ENCODE measurements around the gene SDHB.

SDHB gene

GRCh38 chr1:17021896-17022295, 31.9 kb downstream of the SDHB start:
- Histone ChIP-seq H3K4me2 (ENCODE audit: low read length) (no peak overlapping the region), H3K9ac (ENCODE audit: low read depth, low read length) (no peak overlapping the region), H3K4me3 (ENCODE audit: low read length) (no peak overlapping the region), H3K4me1 (ENCODE audit: control insufficient read depth, insufficient read depth, low read length) (no peaks in the 10 kb centered on the region), H3K36me3 (ENCODE audit: insufficient read depth, low read length) (peaks cover 74% of the 10 kb centered on the region), H3K9me3 (replicated peaks; ENCODE audit: low read length) (no peaks in the 10 kb centered on the region), H3K27me3 (ENCODE audit: control insufficient read depth, insufficient read depth, low read length) (no peaks in the 10 kb centered on the region)

GRCh38 chr1:17020502-17020901, 33.3 kb downstream of the SDHB start:
- Histone ChIP-seq H3K36me3 (ENCODE audit: insufficient read depth, low read length) (peaks cover 63% of the 10 kb centered on the region), H3K27me3 (ENCODE audit: control insufficient read depth, insufficient read depth, low read length) (no peaks in the 10 kb centered on the region), H3K4me1 (ENCODE audit: control insufficient read depth, insufficient read depth, low read length) (peaks cover 7% of the 10 kb centered on the region), H3K9me3 (replicated peaks; ENCODE audit: low read length) (no peaks in the 10 kb centered on the region), H3K4me3 (ENCODE audit: low read length) (no peak overlapping the region), H3K4me2 (ENCODE audit: low read length) (no peak overlapping the region), H3K9ac (ENCODE audit: low read depth, low read length) (no peak overlapping the region)

- no peak overlapping the region for H3K9ac ChIP-seq (ENCODE audit: low read depth, low read length)
- no peak overlapping the region for H3K4me3 ChIP-seq (ENCODE audit: low read length)
- peaks cover 10% of the 10 kb centered on the region for H3K4me1 ChIP-seq (ENCODE audit: control insufficient read depth, insufficient read depth, low read length)
- H3K4me2 ChIP-seq (ENCODE audit: low read length), result no peak overlapping the region
- H3K9me3 ChIP-seq (replicated peaks; ENCODE audit: low read length), result no peaks in the 10 kb centered on the region
- no peaks in the 10 kb centered on the region for H3K27me3 ChIP-seq (ENCODE audit: control insufficient read depth, insufficient read depth, low read length)
- H3K36me3 ChIP-seq (ENCODE audit: insufficient read depth, low read length), result peaks cover 54% of the 10 kb centered on the region
These were observed 35.0 kb downstream of the SDHB start for GRCh38 chr1:17018849-17019248.

- H3K9ac ChIP-seq (ENCODE audit: low read depth, low read length), result no peak overlapping the region
- no peak overlapping the region for H3K4me2 ChIP-seq (ENCODE audit: low read length)
- H3K36me3 ChIP-seq (ENCODE audit: insufficient read depth, low read length), result peaks cover 40% of the 10 kb centered on the region
- no peak overlapping the region for H3K4me3 ChIP-seq (ENCODE audit: low read length)
- H3K4me1 ChIP-seq (ENCODE audit: control insufficient read depth, insufficient read depth, low read length), result peaks cover 21% of the 10 kb centered on the region
- H3K9me3 ChIP-seq (replicated peaks; ENCODE audit: low read length), result no peaks in the 10 kb centered on the region
- H3K27me3 ChIP-seq (ENCODE audit: control insufficient read depth, insufficient read depth, low read length), result no peaks in the 10 kb centered on the region
These were observed 36.4 kb downstream of the SDHB start for GRCh38 chr1:17017435-17017834.

- H3K9ac ChIP-seq (ENCODE audit: low read depth, low read length), result no peak overlapping the region
- no peaks in the 10 kb centered on the region for H3K27me3 ChIP-seq (ENCODE audit: control insufficient read depth, insufficient read depth, low read length)
- H3K36me3 ChIP-seq (ENCODE audit: insufficient read depth, low read length), result peaks cover 30% of the 10 kb centered on the region
- peak overlapping the region; percentile 22 for H3K4me2 ChIP-seq (ENCODE audit: low read length)
- H3K9me3 ChIP-seq (replicated peaks; ENCODE audit: low read length), result no peaks in the 10 kb centered on the region
- peaks cover 27% of the 10 kb centered on the region for H3K4me1 ChIP-seq (ENCODE audit: control insufficient read depth, insufficient read depth, low read length)
- no peak overlapping the region for H3K4me3 ChIP-seq (ENCODE audit: low read length)
These were observed 37.5 kb downstream of the SDHB start for GRCh38 chr1:17016317-17016661.

- H3K9ac ChIP-seq (ENCODE audit: low read depth, low read length), result no peak overlapping the region
- H3K4me3 ChIP-seq (ENCODE audit: low read length), result no peak overlapping the region
- peaks cover 17% of the 10 kb centered on the region for H3K36me3 ChIP-seq (ENCODE audit: insufficient read depth, low read length)
- H3K4me1 ChIP-seq (ENCODE audit: control insufficient read depth, insufficient read depth, low read length), result peaks cover 38% of the 10 kb centered on the region
- H3K27me3 ChIP-seq (ENCODE audit: control insufficient read depth, insufficient read depth, low read length), result no peaks in the 10 kb centered on the region
- no peaks in the 10 kb centered on the region for H3K9me3 ChIP-seq (replicated peaks; ENCODE audit: low read length)
- H3K4me2 ChIP-seq (ENCODE audit: low read length), result no peak overlapping the region
These were observed 38.9 kb downstream of the SDHB start for GRCh38 chr1:17014671-17015567.

- H3K27me3 ChIP-seq (ENCODE audit: control insufficient read depth, insufficient read depth, low read length), result no peaks in the 10 kb centered on the region
- H3K4me2 ChIP-seq (ENCODE audit: low read length), result peak overlapping the region; percentile 40
- H3K4me1 ChIP-seq (ENCODE audit: control insufficient read depth, insufficient read depth, low read length), result peaks cover 41% of the 10 kb centered on the region
- no peak overlapping the region for H3K4me3 ChIP-seq (ENCODE audit: low read length)
- H3K9ac ChIP-seq (ENCODE audit: low read depth, low read length), result no peak overlapping the region
- no peaks in the 10 kb centered on the region for H3K9me3 ChIP-seq (replicated peaks; ENCODE audit: low read length)
- peaks cover 9% of the 10 kb centered on the region for H3K36me3 ChIP-seq (ENCODE audit: insufficient read depth, low read length)
These were observed 40.1 kb downstream of the SDHB start for GRCh38 chr1:17013491-17014320.

GRCh38 chr1:17012775-17013490, 40.9 kb downstream of the SDHB start:
- Histone ChIP-seq H3K9ac (ENCODE audit: low read depth, low read length) (no peak overlapping the region), H3K4me3 (ENCODE audit: low read length) (peak overlapping the region; percentile 4), H3K36me3 (ENCODE audit: insufficient read depth, low read length) (peaks cover 4% of the 10 kb centered on the region), H3K4me2 (ENCODE audit: low read length) (peak overlapping the region; percentile 40), H3K9me3 (replicated peaks; ENCODE audit: low read length) (no peaks in the 10 kb centered on the region), H3K27me3 (ENCODE audit: control insufficient read depth, insufficient read depth, low read length) (no peaks in the 10 kb centered on the region), H3K4me1 (ENCODE audit: control insufficient read depth, insufficient read depth, low read length) (peaks cover 41% of the 10 kb centered on the region)

GRCh38 chr1:17011439-17012307, 42.2 kb downstream of the SDHB start, which contains the start of gene ATP13A2:
Gene ATP13A2, minus strand, starts transcription at chr1:17011928. Its CDS starts 190 bp downstream, at chr1:17011738.
- H3K4me3 ChIP-seq (ENCODE audit: low read length), result peak within 1 kb of the TSS; percentile 83
- H3K27me3 ChIP-seq (ENCODE audit: control insufficient read depth, insufficient read depth, low read length), result no peaks in the 10 kb centered on the region
- H3K4me1 ChIP-seq (ENCODE audit: control insufficient read depth, insufficient read depth, low read length), result peaks cover 41% of the 10 kb centered on the region
- peak within 1 kb of the TSS; percentile 98 for H3K4me2 ChIP-seq (ENCODE audit: low read length)
- no peaks in the 10 kb centered on the region for H3K9me3 ChIP-seq (replicated peaks; ENCODE audit: low read length)
- H3K9ac ChIP-seq (ENCODE audit: low read depth, low read length), result peak within 1 kb of the TSS; percentile 81
- H3K36me3 ChIP-seq (ENCODE audit: insufficient read depth, low read length), result no peaks in the 10 kb centered on the region

GRCh38 chr1:17011092-17011438, 42.8 kb downstream of the SDHB start:
- Histone ChIP-seq H3K4me2 (ENCODE audit: low read length) (peak overlapping the region; percentile 98), H3K27me3 (ENCODE audit: control insufficient read depth, insufficient read depth, low read length) (no peaks in the 10 kb centered on the region), H3K4me1 (ENCODE audit: control insufficient read depth, insufficient read depth, low read length) (peaks cover 36% of the 10 kb centered on the region), H3K9ac (ENCODE audit: low read depth, low read length) (peak overlapping the region; percentile 81), H3K4me3 (ENCODE audit: low read length) (peak overlapping the region; percentile 83), H3K36me3 (ENCODE audit: insufficient read depth, low read length) (no peaks in the 10 kb centered on the region), H3K9me3 (replicated peaks; ENCODE audit: low read length) (no peaks in the 10 kb centered on the region)
